Activated naive CD8-positive, alpha-beta T cell treated with anti-CD3 and anti-CD28 coated beads, Interleukin-2, amount 50 U/mL, for 24 hours (primary cell): ENCODE measurements around the gene TUBA1A.
"Not testable (repeated sequence)": the region's sequence is repeated elsewhere in the genome, so short reads cannot be mapped to it uniquely, and the experiment has no call there.

Experiments used
- ATAC-seq: fragments of 150-1000 bp; cut with Tn5 transposase; one replicate; pipeline ENCODE4 v1.10.0; 2021
- DNase-seq: peaks from one replicate; pipeline ENCODE4 v3.0.0; 2021
- H3K27ac Mint-ChIP-seq: one replicate; pipeline ENCODE4 v1.8.0; 2021; ENCODE audit warnings: mild to moderate bottlenecking, mixed read lengths
- H3K27me3 Mint-ChIP-seq: one replicate; pipeline ENCODE4 v1.8.0; 2021; ENCODE audit warnings: mixed read lengths
- H3K36me3 Mint-ChIP-seq: one replicate; pipeline ENCODE4 v1.8.0; 2021; ENCODE audit warnings: low read depth, mixed read lengths
- H3K4me1 Mint-ChIP-seq: one replicate; pipeline ENCODE4 v1.8.0; 2021; ENCODE audit warnings: mixed read lengths
- H3K4me3 Mint-ChIP-seq: one replicate; pipeline ENCODE4 v1.8.0; 2021; ENCODE audit warnings: mild to moderate bottlenecking, moderate library complexity, mixed read lengths
- H3K9me3 Mint-ChIP-seq: one replicate; pipeline ENCODE4 v1.8.0; 2021; ENCODE audit warnings: mixed read lengths

Gene TUBA1A

GRCh38 chr12:49146406-49146805 lies 42.5 kb downstream of the TUBA1A start:
- no peaks in the 10 kb centered on the region for H3K36me3 Mint-ChIP-seq
- DNase-seq (no peak), ATAC-seq (no peak)
- H3K9me3 Mint-ChIP-seq, result no peaks in the 10 kb centered on the region
- H3K4me3 Mint-ChIP-seq, result no peak overlapping the region
- H3K4me1 Mint-ChIP-seq, result no peaks in the 10 kb centered on the region
- H3K27me3 Mint-ChIP-seq, result no peaks in the 10 kb centered on the region
- no peak overlapping the region for H3K27ac Mint-ChIP-seq

GRCh38 chr12:49144384-49144783 lies 44.5 kb downstream of the TUBA1A start:
- H3K4me3 Mint-ChIP-seq, result no peak overlapping the region
- peaks cover 3% of the 10 kb centered on the region for H3K36me3 Mint-ChIP-seq
- ATAC-seq (no peak), DNase-seq (no peak)
- no peaks in the 10 kb centered on the region for H3K9me3 Mint-ChIP-seq
- no peak overlapping the region for H3K27ac Mint-ChIP-seq
- H3K4me1 Mint-ChIP-seq, result peaks cover 3% of the 10 kb centered on the region
- H3K27me3 Mint-ChIP-seq, result no peaks in the 10 kb centered on the region

GRCh38 chr12:49138999-49139398 lies 49.9 kb downstream of the TUBA1A start:
- Mint-ChIP-seq H3K27me3 (no peaks in the 10 kb centered on the region), H3K4me3 (no peak overlapping the region), H3K9me3 (no peaks in the 10 kb centered on the region), H3K36me3 (peaks cover 3% of the 10 kb centered on the region), H3K27ac (no peak overlapping the region), H3K4me1 (peaks cover 9% of the 10 kb centered on the region)
- ATAC-seq, result no peak
- no peak for DNase-seq

DNA sequence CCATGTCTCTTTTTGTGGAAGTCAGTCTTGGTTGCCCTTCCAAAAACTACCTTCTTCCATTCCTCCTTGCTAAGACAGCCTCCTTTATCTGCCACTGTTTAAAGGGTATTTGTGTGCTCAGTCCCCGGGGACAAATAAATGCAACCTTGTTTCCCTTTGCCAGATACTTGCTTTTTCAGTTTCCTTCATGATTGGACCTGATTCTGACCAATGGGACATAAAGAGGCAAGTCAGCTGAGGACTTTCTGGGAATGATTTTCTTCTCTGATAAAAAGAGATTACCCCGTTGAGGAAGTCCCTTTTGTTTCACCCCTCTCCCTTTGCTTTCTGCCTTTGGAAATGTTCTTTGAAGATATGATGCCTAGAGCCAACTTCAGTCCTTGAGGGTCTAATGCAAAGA lies 50.3 kb downstream of the TUBA1A start:
- Mint-ChIP-seq H3K9me3 (no peaks in the 10 kb centered on the region), H3K36me3 (peaks cover 3% of the 10 kb centered on the region), H3K4me1 (peaks cover 12% of the 10 kb centered on the region), H3K27ac (no peak overlapping the region), H3K27me3 (no peaks in the 10 kb centered on the region), H3K4me3 (no peak overlapping the region)
- DNase-seq (no peak), ATAC-seq (no peak)

GRCh38 chr12:49137476-49137875 lies 51.4 kb downstream of the TUBA1A start:
- Mint-ChIP-seq H3K27ac (no peak overlapping the region), H3K4me1 (peaks cover 23% of the 10 kb centered on the region), H3K9me3 (no peaks in the 10 kb centered on the region), H3K36me3 (peaks cover 3% of the 10 kb centered on the region), H3K27me3 (no peaks in the 10 kb centered on the region), H3K4me3 (no peak overlapping the region)
- ATAC-seq, result no peak
- DNase-seq, result no peak

GRCh38 chr12:49136997-49137396 lies 51.9 kb downstream of the TUBA1A start:
- H3K4me3 Mint-ChIP-seq, DNase-seq, H3K36me3 Mint-ChIP-seq, ATAC-seq, H3K27me3 Mint-ChIP-seq, H3K27ac Mint-ChIP-seq, H3K9me3 Mint-ChIP-seq: not testable (repeated sequence)
- peaks cover 26% of the 10 kb centered on the region for H3K4me1 Mint-ChIP-seq
